Right cardiac atrium (tissue), 5 donors: ENCODE measurements around the gene HPS4. TPM values are rescaled to one million over a fixed set of nuclear protein-coding genes. Genes with fewer than 3 reads are reported as not detected.

Experiments used
- ATAC-seq, 2 donors: fragments of 200-7000 bp; cut with Tn5 transposase; one replicate each; pipeline versions ENCODE4 v1.8.0 to v1.9.1; 2020; ENCODE audit warnings: moderate library complexity in 2 of 2, mild to moderate bottlenecking in 1 of 2
- DNase-seq, 3 donors: peaks; one replicate each; pipeline ENCODE4 v3.0.0-alpha.2; 2020
- H3K27ac ChIP-seq: one replicate; pipeline ENCODE4 v1.5.1; 2013; ENCODE audit warnings: mild to moderate bottlenecking, low read length, control low read depth, moderate library complexity
- H3K27me3 ChIP-seq: one replicate; pipeline ENCODE4 v1.6.1; 2013; ENCODE audit not compliant: control insufficient read depth, insufficient read depth
- H3K4me1 ChIP-seq: one replicate; pipeline ENCODE4 v1.6.1; 2013; ENCODE audit warnings: low read length; ENCODE audit not compliant: control insufficient read depth, insufficient read depth
- H3K4me3 ChIP-seq: one replicate; pipeline ENCODE4 v1.5.1; 2013; ENCODE audit warnings: low read length, control low read depth
- H3K9me3 ChIP-seq: one replicate; pipeline ENCODE4 v1.6.1; 2013; ENCODE audit warnings: low read length; ENCODE audit not compliant: control insufficient read depth
- WGBS: extraction: QIAGEN DNeasy Blood & Tissue Kit; methylation state at CpG from one replicate; pipeline ENCODE4 v1.1.7; 2013; 5-methylcytosine and 5-hydroxymethylcytosine counted together
- intact Hi-C, 4 donors: fragments of 100-400 bp; cut with DNase I; formaldehyde crosslinking; loops; one replicate each; pipeline versions ENCODE4 v1.11.0 to v1.14.0; 2022 to 2023
- polyA plus RNA-seq: library from polyadenylated mRNA; stranded (reverse); fragments of 200-250 nt; gene quantifications from one replicate; pipeline ENCODE4 v1.2.3, GENCODE V29; 2013
- total RNA-seq, 4 donors: library from RNA; stranded (reverse); fragmentation: NEBNext Ultra II Directional; extraction: Animal tissue kit (Norgen Biotek cat#: 25700); gene quantifications; one replicate each; pipeline ENCODE4 v1.2.1, GENCODE V29; 2021
- donor health status: healthy with polysubstance abuse.
- donor health status: DM: no; HTN: yes; CAD: no.
- donor health status: DM: no; HTN: no; CAD: no.
- donor health status: DM: no; HTN: yes; CAD: no; lungs with severe emphysema.
- donor health status: DM: yes; HTN: yes; CAD: no.

Gene HPS4
- total and polyA plus RNA-seq, 5 donors = 7.4 to 14.0 (median 12.0) TPM

- ATAC-seq (peak in 1 of 2 donors; percentile 17), DNase-seq (peak in 1 of 3 donors; percentile 43)
- 92% methylated on average over 25 of the region's 25 CpGs for WGBS
- Histone ChIP-seq H3K27me3 (no peaks in the 10 kb centered on the region), H3K4me3 (no peak overlapping the region), H3K27ac (no peak overlapping the region), H3K9me3 (no peaks in the 10 kb centered on the region), H3K4me1 (no peaks in the 10 kb centered on the region)
- intact Hi-C loops = no loop called here
Measured at GRCh38 chr22:26499188-26499703, 15.7 kb upstream of the HPS4 start.

DNA sequence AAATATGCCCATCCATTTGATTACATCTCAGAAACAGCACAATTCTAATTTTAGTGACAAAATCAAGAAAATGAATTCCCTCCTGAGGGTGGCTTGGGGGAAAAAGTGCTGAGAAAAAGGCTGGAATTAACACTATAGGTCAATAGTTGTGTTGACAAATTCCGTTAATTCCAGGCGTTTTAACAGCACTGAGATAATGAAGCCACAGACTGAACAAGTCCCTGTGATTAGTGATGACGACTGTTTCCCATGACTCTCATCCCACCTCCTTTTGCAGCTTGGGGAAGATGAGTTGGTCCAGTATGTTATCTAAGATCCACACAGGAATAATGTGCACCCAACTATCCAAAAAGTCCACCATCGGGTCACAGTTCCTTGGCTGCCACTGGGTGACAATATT is 12.9 kb upstream of the HPS4 start:
- no peak for DNase-seq
- WGBS = 76% methylated on average over 4 of the region's 4 CpGs
- H3K4me1 ChIP-seq = no peaks in the 10 kb centered on the region
- ATAC-seq = no peak
- no peaks in the 10 kb centered on the region for H3K9me3 ChIP-seq
- H3K27me3 ChIP-seq = no peaks in the 10 kb centered on the region
- no peak overlapping the region for H3K27ac ChIP-seq
- intact Hi-C loops = no loop called here
- no peak overlapping the region for H3K4me3 ChIP-seq

GRCh38 chr22:26494506-26494905 is 10.9 kb upstream of the HPS4 start:
- Histone ChIP-seq H3K27ac (no peak overlapping the region), H3K9me3 (no peaks in the 10 kb centered on the region), H3K27me3 (no peaks in the 10 kb centered on the region), H3K4me3 (no peak overlapping the region), H3K4me1 (no peaks in the 10 kb centered on the region)
- ATAC-seq (no peak), DNase-seq (no peak)
- intact Hi-C loops = no loop called here

DNA sequence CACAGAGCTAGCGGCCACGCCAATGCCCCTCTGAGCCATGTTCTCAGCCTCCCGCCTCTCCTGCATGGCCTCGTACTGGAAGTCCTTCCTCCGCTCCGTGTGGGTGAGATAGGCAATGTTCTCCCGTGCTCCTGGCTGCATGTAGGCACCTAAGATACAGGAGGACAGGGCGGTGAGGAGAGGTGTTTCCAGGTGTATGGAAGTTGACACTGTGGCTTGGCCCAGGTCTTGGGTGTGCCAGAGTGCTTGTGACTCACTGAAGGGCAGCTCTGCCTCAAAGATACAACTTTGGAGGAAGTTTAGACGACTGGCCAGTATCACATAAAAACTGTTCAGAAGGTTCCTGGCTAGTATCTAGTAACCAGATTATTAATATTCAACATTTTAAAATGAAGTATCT is 8.6 kb upstream of the HPS4 start:
- H3K4me3 ChIP-seq = no peak overlapping the region
- H3K9me3 ChIP-seq = no peaks in the 10 kb centered on the region
- DNase-seq (no peak), ATAC-seq (no peak)
- no peak overlapping the region for H3K27ac ChIP-seq
- no peaks in the 10 kb centered on the region for H3K27me3 ChIP-seq
- H3K4me1 ChIP-seq = no peaks in the 10 kb centered on the region
- intact Hi-C loops = no loop called here
- 89% methylated on average over 9 of the region's 9 CpGs for WGBS

GRCh38 chr22:26489447-26490036 is 6.0 kb upstream of the HPS4 start:
- no peak for DNase-seq
- intact Hi-C loops = no loop called here
- no peaks in the 10 kb centered on the region for H3K9me3 ChIP-seq
- no peaks in the 10 kb centered on the region for H3K27me3 ChIP-seq
- H3K27ac ChIP-seq = no peak overlapping the region
- no peak overlapping the region for H3K4me3 ChIP-seq
- no peak for ATAC-seq
- H3K4me1 ChIP-seq = no peaks in the 10 kb centered on the region
- WGBS = 69% methylated on average over 4 of the region's 4 CpGs

GRCh38 chr22:26487996-26488395 is 4.4 kb upstream of the HPS4 start:
- H3K4me3 ChIP-seq = no peak overlapping the region
- intact Hi-C loops = no loop called here
- no peak for ATAC-seq
- no peaks in the 10 kb centered on the region for H3K27me3 ChIP-seq
- no peaks in the 10 kb centered on the region for H3K9me3 ChIP-seq
- DNase-seq = no peak
- H3K27ac ChIP-seq = no peak overlapping the region
- no peaks in the 10 kb centered on the region for H3K4me1 ChIP-seq
- 33% methylated on average over 3 of the region's 3 CpGs for WGBS

- WGBS = 82% methylated on average over 5 of the region's 5 CpGs
- H3K27me3 ChIP-seq = no peaks in the 10 kb centered on the region
- H3K9me3 ChIP-seq = no peaks in the 10 kb centered on the region
- DNase-seq (no peak), ATAC-seq (no peak)
- H3K27ac ChIP-seq = no peak overlapping the region
- intact Hi-C loops = no loop called here
- no peaks in the 10 kb centered on the region for H3K4me1 ChIP-seq
- no peak overlapping the region for H3K4me3 ChIP-seq
Measured at GRCh38 chr22:26486394-26486793, 2.8 kb upstream of the HPS4 start.

DNA sequence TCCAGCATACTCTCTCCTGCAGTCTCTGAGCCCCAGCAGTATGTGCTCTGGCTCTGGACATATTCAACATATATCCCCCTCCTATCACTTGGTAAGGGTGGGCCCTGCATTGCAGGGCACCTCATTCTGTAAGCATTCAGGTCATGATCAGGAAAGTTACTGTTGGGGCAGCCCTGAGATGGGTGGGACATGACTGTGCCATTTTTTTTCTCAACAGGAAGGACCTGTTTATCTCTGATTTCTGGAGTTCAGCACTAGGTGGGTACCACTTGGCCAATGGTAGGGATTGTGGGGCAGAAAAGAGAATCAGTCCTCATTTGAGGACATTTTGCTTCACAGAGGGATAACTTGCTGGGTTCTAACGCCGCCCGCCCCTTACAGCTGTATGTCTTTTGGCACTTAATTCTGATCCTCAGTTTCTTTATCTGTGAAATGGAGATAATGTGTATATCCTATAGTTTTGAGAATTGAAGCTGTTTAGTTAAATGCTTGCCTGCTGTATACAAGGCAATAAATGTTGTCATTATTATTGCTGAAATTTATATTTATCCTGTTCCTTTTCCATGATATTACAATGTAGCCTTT is 2.3 kb upstream of the HPS4 start:
- H3K9me3 ChIP-seq = no peaks in the 10 kb centered on the region
- DNase-seq = no peak
- intact Hi-C loops = no loop called here
- H3K4me3 ChIP-seq = no peak overlapping the region
- ATAC-seq = no peak
- no peaks in the 10 kb centered on the region for H3K27me3 ChIP-seq
- no peak overlapping the region for H3K27ac ChIP-seq
- no peaks in the 10 kb centered on the region for H3K4me1 ChIP-seq
- WGBS = 65% methylated on average over 3 of the region's 3 CpGs

DNA sequence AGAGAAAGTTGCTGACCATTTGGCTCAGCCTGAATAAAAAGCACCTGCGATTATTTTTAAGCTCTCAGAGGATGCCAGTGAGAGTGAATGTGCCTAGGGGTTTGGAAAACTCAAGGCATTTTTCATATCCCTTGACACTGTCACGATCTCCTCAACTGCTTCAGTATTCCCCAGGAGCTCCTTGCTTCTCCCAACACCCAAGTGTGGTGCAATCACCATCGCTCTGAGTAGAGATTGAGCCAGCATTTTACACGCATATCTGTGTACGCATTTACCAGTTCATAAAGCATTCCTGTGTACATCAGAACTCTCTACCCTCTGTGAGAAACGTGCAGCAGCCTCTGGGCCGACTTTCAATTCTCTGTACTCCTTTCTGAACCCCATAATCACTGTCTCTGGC is 1.4 kb upstream of the HPS4 start:
- WGBS = 59% methylated on average over 7 of the region's 7 CpGs
- intact Hi-C loops = no loop called here
- H3K4me1 ChIP-seq = peaks cover 4% of the 10 kb centered on the region

GRCh38 chr22:26484360-26484706 is 750 bp upstream of the HPS4 start:
- Histone ChIP-seq H3K27me3 (no peaks in the 10 kb centered on the region), H3K4me3 (peak overlapping the region; percentile 79), H3K4me1 (peaks cover 4% of the 10 kb centered on the region), H3K9me3 (no peaks in the 10 kb centered on the region), H3K27ac (no peak overlapping the region)
- intact Hi-C loops = no loop called here
- WGBS = 7% methylated on average over 6 of the region's 6 CpGs
- no peak for DNase-seq
- ATAC-seq = no peak

More for the DNA sequence above, 1.4 kb upstream of the HPS4 start:
- Histone ChIP-seq H3K9me3 (no peaks in the 10 kb centered on the region), H3K27ac (no peak overlapping the region), H3K4me3 (no peak overlapping the region), H3K27me3 (no peaks in the 10 kb centered on the region)
- ATAC-seq = no peak
- no peak for DNase-seq

DNA sequence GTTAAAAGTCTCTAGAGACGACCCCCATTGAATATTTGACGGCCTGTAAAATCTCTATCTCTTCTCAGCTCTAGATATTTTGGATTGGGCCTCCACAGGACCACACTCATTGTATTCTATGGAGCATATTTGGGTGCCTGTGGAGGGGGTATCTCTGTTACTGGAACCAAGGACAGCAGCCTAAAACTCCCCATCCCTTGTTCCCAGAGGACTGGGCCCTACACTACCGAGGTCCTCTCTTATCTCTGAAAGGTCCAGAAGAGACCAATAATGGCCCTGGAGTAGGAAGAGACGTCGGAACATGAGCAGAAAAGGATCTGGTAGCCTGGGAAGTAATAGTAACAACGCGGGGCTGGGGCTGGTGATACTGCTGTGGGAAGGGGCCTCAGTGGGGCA is 542 bp downstream of the HPS4 start:
- peaks cover 4% of the 10 kb centered on the region for H3K4me1 ChIP-seq
- peak overlapping the region; percentile 79 for H3K4me3 ChIP-seq
- DNase-seq (no peak), ATAC-seq (peak in 1 of 2 donors; percentile 25)
- H3K9me3 ChIP-seq = no peaks in the 10 kb centered on the region
- 6% methylated on average over 7 of the region's 7 CpGs for WGBS
- H3K27ac ChIP-seq = peak overlapping the region; percentile 85
- no peaks in the 10 kb centered on the region for H3K27me3 ChIP-seq
- intact Hi-C loops = no loop called here

DNA sequence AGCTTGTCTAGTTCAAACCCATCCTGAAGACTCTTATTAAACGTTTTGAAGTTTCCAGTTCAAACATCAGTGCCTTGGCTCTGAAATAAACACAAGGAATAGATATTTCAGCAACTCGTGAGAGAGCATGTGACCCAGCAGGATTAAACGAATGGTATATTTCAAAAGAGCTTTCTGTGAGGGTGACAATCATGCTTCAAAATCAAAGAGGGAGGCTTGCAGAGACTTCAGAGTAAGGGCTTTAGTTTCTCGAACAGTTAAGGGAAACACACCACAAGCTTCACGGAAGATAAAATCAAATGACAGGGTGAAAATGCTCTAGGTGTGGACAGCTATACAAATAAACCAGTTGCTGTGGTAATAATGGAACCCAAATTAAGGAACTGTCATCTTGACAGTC is 1.4 kb downstream of the HPS4 start:
- Histone ChIP-seq H3K27me3 (no peaks in the 10 kb centered on the region), H3K9me3 (no peaks in the 10 kb centered on the region), H3K4me1 (peaks cover 4% of the 10 kb centered on the region), H3K27ac (no peak overlapping the region), H3K4me3 (no peak overlapping the region)
- DNase-seq (no peak), ATAC-seq (no peak)
- intact Hi-C loops = no loop called here
- 46% methylated on average over 5 of the region's 5 CpGs for WGBS
